Globus pallidus (tissue), 1 donor: Measurements from ENCODE around the gene DPH7.
"Not testable (repeated sequence)": the region's sequence is repeated elsewhere in the genome, so short reads cannot be mapped to it uniquely, and the experiment has no call there.

Source experiments
- DNase-seq: peaks from one replicate; pipeline ENCODE4 v3.0.0-alpha.2; 2015; ENCODE audit warnings: low spot score

The DPH7 gene

GRCh38 chr9:137545123-137545522, 33.6 kb downstream of the DPH7 start:
- DNase-seq, result no peak

- DNase-seq, result no peak
These were observed 34.5 kb downstream of the DPH7 start for GRCh38 chr9:137544176-137544760.

GRCh38 chr9:137543237-137543963, 35.3 kb downstream of the DPH7 start:
- no peak for DNase-seq

- DNase-seq, result no peak
These were observed 36.2 kb downstream of the DPH7 start for GRCh38 chr9:137542486-137542885.

GRCh38 chr9:137540536-137540935, 38.2 kb downstream of the DPH7 start:
- DNase-seq, result no peak

GRCh38 chr9:137538058-137538457, 40.7 kb downstream of the DPH7 start:
- DNase-seq, result no peak

GRCh38 chr9:137536594-137537131, 42.1 kb downstream of the DPH7 start:
- not testable (repeated sequence) for DNase-seq

- DNase-seq, result no peak
These were observed 43.7 kb downstream of the DPH7 start for GRCh38 chr9:137535120-137535428.

- no peak for DNase-seq
These were observed 44.2 kb downstream of the DPH7 start for GRCh38 chr9:137534256-137535119.

GRCh38 chr9:137532891-137533468, 45.7 kb downstream of the DPH7 start:
- DNase-seq, result not testable (repeated sequence)

GRCh38 chr9:137531099-137531765, 47.5 kb downstream of the DPH7 start:
- no peak for DNase-seq

GRCh38 chr9:137530331-137530730, 48.4 kb downstream of the DPH7 start:
- no peak for DNase-seq

GRCh38 chr9:137524981-137525317, 53.8 kb downstream of the DPH7 start:
- DNase-seq, result no peak

- DNase-seq, result no peak
These were observed 54.4 kb downstream of the DPH7 start for GRCh38 chr9:137524161-137524980.

- DNase-seq, result no peak
These were observed 55.8 kb downstream of the DPH7 start for GRCh38 chr9:137522746-137523455.

- peak; percentile 16 for DNase-seq
These were observed 57.2 kb downstream of the DPH7 start for GRCh38 chr9:137521405-137521985.

GRCh38 chr9:137520614-137521404, 57.9 kb downstream of the DPH7 start:
- no peak for DNase-seq

- DNase-seq, result no peak
These were observed 59.2 kb downstream of the DPH7 start for GRCh38 chr9:137519553-137519952.
